ENCODE measurements around the gene INSIG2. TPM values are rescaled to one million over a fixed set of nuclear protein-coding genes. Genes with fewer than 3 reads are reported as not detected.

Gene INSIG2
- total and polyA plus RNA-seq, 2 experiments from 2014 or later = 8.1 to 15.1 TPM

DNA sequence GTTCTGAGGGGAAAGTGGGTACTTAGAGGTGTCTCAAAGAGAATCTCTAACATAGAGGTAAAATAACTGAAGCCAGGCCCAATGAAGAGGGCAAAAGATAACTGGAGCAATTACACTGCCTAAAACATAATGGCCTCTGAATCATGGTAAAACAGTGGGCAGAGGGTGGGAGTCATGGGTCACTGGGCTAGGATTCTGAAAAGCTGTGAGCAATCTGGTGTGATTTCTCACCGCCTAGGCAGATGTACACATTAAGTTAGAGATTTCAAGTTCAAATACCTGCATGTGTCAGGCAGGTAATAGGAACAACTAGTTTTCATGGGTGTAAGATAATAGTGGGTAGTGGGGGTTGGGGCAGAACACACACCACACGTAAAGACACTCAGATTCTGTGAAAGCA, 45.6 kb downstream of the INSIG2 start (continued):
- TF ChIP-seq, protein P1, sequence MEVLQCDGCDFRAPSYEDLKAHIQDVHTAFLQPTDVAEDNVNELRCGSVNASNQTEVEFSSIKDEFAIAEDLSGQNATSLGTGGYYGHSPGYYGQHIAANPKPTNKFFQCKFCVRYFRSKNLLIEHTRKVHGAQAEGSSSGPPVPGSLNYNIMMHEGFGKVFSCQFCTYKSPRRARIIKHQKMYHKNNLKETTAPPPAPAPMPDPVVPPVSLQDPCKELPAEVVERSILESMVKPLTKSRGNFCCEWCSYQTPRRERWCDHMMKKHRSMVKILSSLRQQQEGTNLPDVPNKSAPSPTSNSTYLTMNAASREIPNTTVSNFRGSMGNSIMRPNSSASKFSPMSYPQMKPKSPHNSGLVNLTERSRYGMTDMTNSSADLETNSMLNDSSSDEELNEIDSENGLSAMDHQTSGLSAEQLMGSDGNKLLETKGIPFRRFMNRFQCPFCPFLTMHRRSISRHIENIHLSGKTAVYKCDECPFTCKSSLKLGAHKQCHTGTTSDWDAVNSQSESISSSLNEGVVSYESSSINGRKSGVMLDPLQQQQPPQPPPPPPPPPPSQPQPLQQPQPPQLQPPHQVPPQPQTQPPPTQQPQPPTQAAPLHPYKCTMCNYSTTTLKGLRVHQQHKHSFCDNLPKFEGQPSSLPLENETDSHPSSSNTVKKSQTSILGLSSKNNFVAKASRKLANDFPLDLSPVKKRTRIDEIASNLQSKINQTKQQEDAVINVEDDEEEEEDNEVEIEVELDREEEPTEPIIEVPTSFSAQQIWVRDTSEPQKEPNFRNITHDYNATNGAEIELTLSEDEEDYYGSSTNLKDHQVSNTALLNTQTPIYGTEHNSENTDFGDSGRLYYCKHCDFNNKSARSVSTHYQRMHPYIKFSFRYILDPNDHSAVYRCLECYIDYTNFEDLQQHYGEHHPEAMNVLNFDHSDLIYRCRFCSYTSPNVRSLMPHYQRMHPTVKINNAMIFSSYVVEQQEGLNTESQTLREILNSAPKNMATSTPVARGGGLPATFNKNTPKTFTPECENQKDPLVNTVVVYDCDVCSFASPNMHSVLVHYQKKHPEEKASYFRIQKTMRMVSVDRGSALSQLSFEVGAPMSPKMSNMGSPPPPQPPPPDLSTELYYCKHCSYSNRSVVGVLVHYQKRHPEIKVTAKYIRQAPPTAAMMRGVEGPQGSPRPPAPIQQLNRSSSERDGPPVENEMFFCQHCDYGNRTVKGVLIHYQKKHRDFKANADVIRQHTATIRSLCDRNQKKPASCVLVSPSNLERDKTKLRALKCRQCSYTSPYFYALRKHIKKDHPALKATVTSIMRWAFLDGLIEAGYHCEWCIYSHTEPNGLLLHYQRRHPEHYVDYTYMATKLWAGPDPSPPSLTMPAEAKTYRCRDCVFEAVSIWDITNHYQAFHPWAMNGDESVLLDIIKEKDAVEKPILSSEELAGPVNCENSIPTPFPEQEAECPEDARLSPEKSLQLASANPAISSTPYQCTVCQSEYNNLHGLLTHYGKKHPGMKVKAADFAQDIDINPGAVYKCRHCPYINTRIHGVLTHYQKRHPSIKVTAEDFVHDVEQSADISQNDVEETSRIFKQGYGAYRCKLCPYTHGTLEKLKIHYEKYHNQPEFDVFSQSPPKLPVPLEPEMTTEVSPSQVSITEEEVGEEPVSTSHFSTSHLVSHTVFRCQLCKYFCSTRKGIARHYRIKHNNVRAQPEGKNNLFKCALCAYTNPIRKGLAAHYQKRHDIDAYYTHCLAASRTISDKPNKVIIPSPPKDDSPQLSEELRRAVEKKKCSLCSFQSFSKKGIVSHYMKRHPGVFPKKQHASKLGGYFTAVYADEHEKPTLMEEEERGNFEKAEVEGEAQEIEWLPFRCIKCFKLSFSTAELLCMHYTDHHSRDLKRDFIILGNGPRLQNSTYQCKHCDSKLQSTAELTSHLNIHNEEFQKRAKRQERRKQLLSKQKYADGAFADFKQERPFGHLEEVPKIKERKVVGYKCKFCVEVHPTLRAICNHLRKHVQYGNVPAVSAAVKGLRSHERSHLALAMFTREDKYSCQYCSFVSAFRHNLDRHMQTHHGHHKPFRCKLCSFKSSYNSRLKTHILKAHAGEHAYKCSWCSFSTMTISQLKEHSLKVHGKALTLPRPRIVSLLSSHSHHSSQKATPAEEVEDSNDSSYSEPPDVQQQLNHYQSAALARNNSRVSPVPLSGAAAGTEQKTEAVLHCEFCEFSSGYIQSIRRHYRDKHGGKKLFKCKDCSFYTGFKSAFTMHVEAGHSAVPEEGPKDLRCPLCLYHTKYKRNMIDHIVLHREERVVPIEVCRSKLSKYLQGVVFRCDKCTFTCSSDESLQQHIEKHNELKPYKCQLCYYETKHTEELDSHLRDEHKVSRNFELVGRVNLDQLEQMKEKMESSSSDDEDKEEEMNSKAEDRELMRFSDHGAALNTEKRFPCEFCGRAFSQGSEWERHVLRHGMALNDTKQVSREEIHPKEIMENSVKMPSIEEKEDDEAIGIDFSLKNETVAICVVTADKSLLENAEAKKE (CRISPR knock-in tag; IDR thresholded peaks at IDR 0.05) = no peak
- TF ChIP-seq JUNB (IDR thresholded peaks at IDR 0.05; ENCODE audit: unreplicated experiment) (no peak), CREB1 (CRISPR knock-in tag; IDR thresholded peaks at IDR 0.05; ENCODE audit: low read depth) (no peak), NANOG (IDR thresholded peaks at IDR 0.05; ENCODE audit: borderline replicate concordance) (no peak), ZNF114 (CRISPR knock-in tag; IDR thresholded peaks at IDR 0.05) (no peak)
- TF ChIP-seq, protein P2, sequence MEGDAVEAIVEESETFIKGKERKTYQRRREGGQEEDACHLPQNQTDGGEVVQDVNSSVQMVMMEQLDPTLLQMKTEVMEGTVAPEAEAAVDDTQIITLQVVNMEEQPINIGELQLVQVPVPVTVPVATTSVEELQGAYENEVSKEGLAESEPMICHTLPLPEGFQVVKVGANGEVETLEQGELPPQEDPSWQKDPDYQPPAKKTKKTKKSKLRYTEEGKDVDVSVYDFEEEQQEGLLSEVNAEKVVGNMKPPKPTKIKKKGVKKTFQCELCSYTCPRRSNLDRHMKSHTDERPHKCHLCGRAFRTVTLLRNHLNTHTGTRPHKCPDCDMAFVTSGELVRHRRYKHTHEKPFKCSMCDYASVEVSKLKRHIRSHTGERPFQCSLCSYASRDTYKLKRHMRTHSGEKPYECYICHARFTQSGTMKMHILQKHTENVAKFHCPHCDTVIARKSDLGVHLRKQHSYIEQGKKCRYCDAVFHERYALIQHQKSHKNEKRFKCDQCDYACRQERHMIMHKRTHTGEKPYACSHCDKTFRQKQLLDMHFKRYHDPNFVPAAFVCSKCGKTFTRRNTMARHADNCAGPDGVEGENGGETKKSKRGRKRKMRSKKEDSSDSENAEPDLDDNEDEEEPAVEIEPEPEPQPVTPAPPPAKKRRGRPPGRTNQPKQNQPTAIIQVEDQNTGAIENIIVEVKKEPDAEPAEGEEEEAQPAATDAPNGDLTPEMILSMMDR (conservative IDR thresholded peaks at IDR 0.05; ENCODE audit: low read depth in 2 of 2) = no peak
- TF ChIP-seq, protein P3, sequence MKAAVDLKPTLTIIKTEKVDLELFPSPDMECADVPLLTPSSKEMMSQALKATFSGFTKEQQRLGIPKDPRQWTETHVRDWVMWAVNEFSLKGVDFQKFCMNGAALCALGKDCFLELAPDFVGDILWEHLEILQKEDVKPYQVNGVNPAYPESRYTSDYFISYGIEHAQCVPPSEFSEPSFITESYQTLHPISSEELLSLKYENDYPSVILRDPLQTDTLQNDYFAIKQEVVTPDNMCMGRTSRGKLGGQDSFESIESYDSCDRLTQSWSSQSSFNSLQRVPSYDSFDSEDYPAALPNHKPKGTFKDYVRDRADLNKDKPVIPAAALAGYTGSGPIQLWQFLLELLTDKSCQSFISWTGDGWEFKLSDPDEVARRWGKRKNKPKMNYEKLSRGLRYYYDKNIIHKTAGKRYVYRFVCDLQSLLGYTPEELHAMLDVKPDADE (IDR thresholded peaks at IDR 0.05) = no peak

DNA sequence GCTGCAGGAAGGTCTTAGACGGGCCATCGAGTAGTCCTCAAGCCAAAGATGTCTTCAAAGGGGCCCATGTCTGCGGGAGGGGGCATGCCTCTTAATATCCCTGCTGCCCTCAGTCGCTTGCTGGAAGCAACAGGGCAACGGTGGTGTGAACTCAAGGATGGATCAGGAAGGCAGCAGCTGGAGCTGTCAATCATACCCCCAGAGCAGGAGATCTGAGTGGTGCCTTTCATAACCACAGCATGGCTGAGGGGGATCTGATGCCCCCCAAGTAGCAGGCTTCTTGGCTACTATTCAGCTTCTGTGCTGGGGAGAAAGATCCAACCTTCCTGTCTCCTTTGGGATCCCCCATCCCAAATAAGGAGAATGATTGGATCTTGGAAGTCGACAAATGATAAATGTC, 46.4 kb downstream of the INSIG2 start:
- Histone ChIP-seq H3K4me3 (no peak overlapping the region), H3K4me1 (ENCODE audit: insufficient read depth) (no peaks in the 10 kb centered on the region), H3K4me2 (no peak overlapping the region), H2AFZ (no peak overlapping the region), H3F3A (replicated peaks; ENCODE audit: low read depth) (no peaks in the 10 kb centered on the region), H4K20me1 (replicated peaks; ENCODE audit: insufficient read depth) (no peaks in the 10 kb centered on the region), H3K36me3 (ENCODE audit: insufficient read depth) (no peaks in the 10 kb centered on the region), H3K27me3 (ENCODE audit: insufficient read depth) (no peaks in the 10 kb centered on the region), H3K27ac (ENCODE audit: low read depth) (no peak overlapping the region), H3K9me2 (ENCODE audit: insufficient read depth) (no peaks in the 10 kb centered on the region), H3K79me2 (replicated peaks; ENCODE audit: insufficient read depth) (no peaks in the 10 kb centered on the region)
- Mint-ChIP-seq H3K27ac (no peak overlapping the region), H3K36me3 (ENCODE audit: low read depth) (no peaks in the 10 kb centered on the region), H3K9me3 (no peaks in the 10 kb centered on the region; the same call in 2 of the 3 replicates), H3K4me1 (no peaks in the 10 kb centered on the region; the same call in 2 of the 3 replicates), H3K27me3 (ENCODE audit: insufficient read depth, low read depth, poor library complexity) (no peaks in the 10 kb centered on the region), H3K4me3 (no peak overlapping the region)
- ATAC-seq (no peak), DNase-seq (ENCODE audit: low spot score) (no peak)
- TF ChIP-seq EZH2 (IDR thresholded peaks at IDR 0.05; ENCODE audit: low read depth, unreplicated experiment) (no peak), CREB1 (CRISPR knock-in tag; IDR thresholded peaks at IDR 0.05; ENCODE audit: low read depth) (no peak), POLR2AphosphoS5 (IDR thresholded peaks at IDR 0.05; ENCODE audit: low read depth) (no peak), ZNF331 (CRISPR knock-in tag; IDR thresholded peaks at IDR 0.05; ENCODE audit: low read depth) (no peak)
- TF ChIP-seq, protein P3 (IDR thresholded peaks at IDR 0.05) = no peak
- TF ChIP-seq, protein P4, sequence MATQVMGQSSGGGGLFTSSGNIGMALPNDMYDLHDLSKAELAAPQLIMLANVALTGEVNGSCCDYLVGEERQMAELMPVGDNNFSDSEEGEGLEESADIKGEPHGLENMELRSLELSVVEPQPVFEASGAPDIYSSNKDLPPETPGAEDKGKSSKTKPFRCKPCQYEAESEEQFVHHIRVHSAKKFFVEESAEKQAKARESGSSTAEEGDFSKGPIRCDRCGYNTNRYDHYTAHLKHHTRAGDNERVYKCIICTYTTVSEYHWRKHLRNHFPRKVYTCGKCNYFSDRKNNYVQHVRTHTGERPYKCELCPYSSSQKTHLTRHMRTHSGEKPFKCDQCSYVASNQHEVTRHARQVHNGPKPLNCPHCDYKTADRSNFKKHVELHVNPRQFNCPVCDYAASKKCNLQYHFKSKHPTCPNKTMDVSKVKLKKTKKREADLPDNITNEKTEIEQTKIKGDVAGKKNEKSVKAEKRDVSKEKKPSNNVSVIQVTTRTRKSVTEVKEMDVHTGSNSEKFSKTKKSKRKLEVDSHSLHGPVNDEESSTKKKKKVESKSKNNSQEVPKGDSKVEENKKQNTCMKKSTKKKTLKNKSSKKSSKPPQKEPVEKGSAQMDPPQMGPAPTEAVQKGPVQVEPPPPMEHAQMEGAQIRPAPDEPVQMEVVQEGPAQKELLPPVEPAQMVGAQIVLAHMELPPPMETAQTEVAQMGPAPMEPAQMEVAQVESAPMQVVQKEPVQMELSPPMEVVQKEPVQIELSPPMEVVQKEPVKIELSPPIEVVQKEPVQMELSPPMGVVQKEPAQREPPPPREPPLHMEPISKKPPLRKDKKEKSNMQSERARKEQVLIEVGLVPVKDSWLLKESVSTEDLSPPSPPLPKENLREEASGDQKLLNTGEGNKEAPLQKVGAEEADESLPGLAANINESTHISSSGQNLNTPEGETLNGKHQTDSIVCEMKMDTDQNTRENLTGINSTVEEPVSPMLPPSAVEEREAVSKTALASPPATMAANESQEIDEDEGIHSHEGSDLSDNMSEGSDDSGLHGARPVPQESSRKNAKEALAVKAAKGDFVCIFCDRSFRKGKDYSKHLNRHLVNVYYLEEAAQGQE (IDR thresholded peaks at IDR 0.05; ENCODE audit: unreplicated experiment) = no peak

All from GM23338 (cell line).